Left colon (tissue), 2 donors: ENCODE measurements around the gene CASP12. TPM values are rescaled to one million over a fixed set of nuclear protein-coding genes. Genes with fewer than 3 reads are reported as not detected.

ENCODE experiments used
- ATAC-seq: fragments of 200-7000 bp; cut with Tn5 transposase; one replicate; pipeline ENCODE4 v1.9.1; 2020; ENCODE audit warnings: mild to moderate bottlenecking, moderate library complexity
- DNase-seq, 2 donors: peaks; one replicate each; pipeline ENCODE4 v3.0.0-alpha.2; 2020
- intact Hi-C, 2 donors: fragments of 100-400 bp; cut with DNase I in 1 of 2; cut with micrococcal nuclease in 1 of 2; formaldehyde crosslinking; loops; one replicate each; pipeline versions ENCODE4 v1.11.2 to v1.14.0; 2022; cut with DNase I, micrococcal nuclease
- total RNA-seq, 2 donors: library from RNA; stranded (reverse); fragmentation: NEBNext Ultra II Directional; extraction: Animal tissue kit (Norgen Biotek cat#: 25700); gene quantifications; one replicate each; pipeline ENCODE4 v1.2.1, GENCODE V29; 2021
- donor health status: DM: no; HTN: no; CAD: no.
- donor health status: DM: yes; HTN: yes; CAD: no.

Gene CASP12
- total RNA-seq, 2 donors from 2014 or later = 0.34 TPM; not detected in 1

- ATAC-seq (no peak), DNase-seq (no peak)
- intact Hi-C loops = no loop called here
These were observed 53.8 kb downstream of the CASP12 start for GRCh38 chr11:104844451-104844850.

- ATAC-seq (no peak), DNase-seq (no peak)
- intact Hi-C loops = no loop called here
These were observed 55.0 kb downstream of the CASP12 start for GRCh38 chr11:104843150-104843836.

GRCh38 chr11:104841973-104842525 is 56.2 kb downstream of the CASP12 start:
- ATAC-seq (no peak), DNase-seq (no peak)
- intact Hi-C loops = no loop called here

GRCh38 chr11:104841185-104841584 is 57.1 kb downstream of the CASP12 start:
- DNase-seq (no peak), ATAC-seq (no peak)
- intact Hi-C loops = no loop called here

- DNase-seq = no peak
- intact Hi-C loops = no loop called here
- ATAC-seq = no peak
These were observed 60.2 kb downstream of the CASP12 start for GRCh38 chr11:104837969-104838639.

- no peak for DNase-seq
- intact Hi-C loops = no loop called here
- ATAC-seq = no peak
These were observed 61.6 kb downstream of the CASP12 start for GRCh38 chr11:104836691-104837090.

Other genes with a start within 250 kb of the CASP12 start
- 10 to 100 TPM; 21.2 to 26.8 TPM for gene CASP4, start 70.1 kb upstream of the CASP12 start, total RNA-seq
- 100 to 1,000 TPM in 1 of 2 donors, 10 to 100 TPM in 1; 31.1 to 107 TPM for gene CASP5, start 124.7 kb upstream of the CASP12 start, total RNA-seq
- gene CASP1, start 136.7 kb upstream of the CASP12 start, total RNA-seq = 100 to 1,000 TPM in 1 of 2 donors, 10 to 100 TPM in 1; 41.8 to 135 TPM
- 10 to 100 TPM; 34.3 to 47.1 TPM for gene CARD16, start 146.9 kb upstream of the CASP12 start, total RNA-seq
- not detected for gene CARD18, start 241.3 kb upstream of the CASP12 start, total RNA-seq